Stimulated activated CD4-positive, alpha-beta T cell treated with anti-CD3 and anti-CD28 coated beads, TNF-alpha, amount 100 ng/mL, for 48 hours (primary cell): Measurements from ENCODE around the gene TAF4B.
"Not testable (repeated sequence)": the region's sequence is repeated elsewhere in the genome, so short reads cannot be mapped to it uniquely, and the experiment has no call there.

Experiments used
- DNase-seq, 3 donors: peaks; one replicate each; pipeline ENCODE4 v3.0.0-alpha.2; 2020; ENCODE audit warnings: low read depth in 3 of 3

The TAF4B gene

DNA sequence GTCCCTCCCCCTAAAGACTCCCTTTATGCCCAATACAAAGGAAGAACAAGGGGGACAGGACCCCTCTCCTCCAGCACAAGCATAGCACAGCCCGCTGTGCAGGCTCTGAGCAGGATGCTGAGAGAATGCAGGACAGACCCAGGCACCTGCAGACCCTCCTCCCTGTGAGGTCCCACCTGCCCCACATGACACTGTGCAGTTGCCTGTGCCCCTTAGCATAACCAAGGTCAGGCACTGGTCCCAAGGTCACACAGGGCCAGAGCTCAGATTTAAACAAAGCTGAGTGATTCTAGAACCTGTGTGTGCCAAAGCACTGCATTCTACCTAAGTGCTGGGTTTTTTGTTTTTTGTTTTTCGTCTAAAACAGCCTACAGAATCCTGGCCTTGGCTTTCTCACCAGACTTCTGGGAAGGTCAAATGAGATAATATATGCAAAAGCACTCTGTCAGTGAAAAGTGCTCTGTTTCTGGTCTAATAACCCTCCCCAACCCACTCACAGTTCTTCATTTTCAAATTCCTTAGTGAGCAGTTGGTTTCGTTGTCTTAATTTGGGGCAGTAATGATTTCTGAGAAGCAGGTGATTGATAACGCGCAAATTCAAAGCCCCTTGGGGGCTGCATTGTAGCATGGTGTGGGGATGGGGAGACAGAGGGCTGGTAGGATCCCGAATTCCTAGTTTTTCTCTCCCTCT is 196.4 kb downstream of the TAF4B start:
- DNase-seq = no peak

GRCh38 chr18:26424428-26425147 is 198.3 kb downstream of the TAF4B start:
- DNase-seq = no peak

- no peak for DNase-seq
Observed at GRCh38 chr18:26425148-26425531, 198.9 kb downstream of the TAF4B start.

DNA sequence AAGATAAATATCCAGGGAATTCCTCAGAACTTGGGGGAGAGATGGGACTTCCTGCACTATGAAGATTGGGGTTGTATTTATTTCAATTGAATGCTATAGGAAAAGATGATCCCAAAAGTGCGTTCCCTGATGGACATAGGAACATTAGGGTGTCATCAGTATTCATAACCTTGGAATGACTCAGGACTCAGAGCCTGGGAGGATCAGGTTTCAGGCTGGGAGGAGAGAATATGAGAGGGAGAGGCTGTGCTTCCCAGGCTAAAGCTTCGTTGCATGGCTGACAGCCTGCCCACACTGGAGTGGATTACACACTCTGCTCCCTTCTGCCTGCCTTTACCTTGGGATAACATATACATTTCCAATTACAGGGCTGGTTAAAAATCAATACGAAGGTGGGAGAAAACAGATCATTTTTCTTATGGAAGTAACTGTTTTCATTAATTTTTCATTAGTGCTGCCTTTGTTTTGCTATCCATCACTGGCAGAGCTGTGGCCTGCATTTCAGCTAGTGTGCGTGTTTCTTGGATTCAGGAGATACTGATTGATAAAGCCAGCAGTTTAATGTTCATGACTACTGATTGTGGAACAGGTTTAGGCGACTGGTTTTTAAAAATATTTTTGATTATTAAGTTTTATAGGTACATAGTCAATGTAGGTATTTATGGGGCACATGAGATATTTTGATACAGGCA is 203.4 kb downstream of the TAF4B start:
- no peak for DNase-seq

DNA sequence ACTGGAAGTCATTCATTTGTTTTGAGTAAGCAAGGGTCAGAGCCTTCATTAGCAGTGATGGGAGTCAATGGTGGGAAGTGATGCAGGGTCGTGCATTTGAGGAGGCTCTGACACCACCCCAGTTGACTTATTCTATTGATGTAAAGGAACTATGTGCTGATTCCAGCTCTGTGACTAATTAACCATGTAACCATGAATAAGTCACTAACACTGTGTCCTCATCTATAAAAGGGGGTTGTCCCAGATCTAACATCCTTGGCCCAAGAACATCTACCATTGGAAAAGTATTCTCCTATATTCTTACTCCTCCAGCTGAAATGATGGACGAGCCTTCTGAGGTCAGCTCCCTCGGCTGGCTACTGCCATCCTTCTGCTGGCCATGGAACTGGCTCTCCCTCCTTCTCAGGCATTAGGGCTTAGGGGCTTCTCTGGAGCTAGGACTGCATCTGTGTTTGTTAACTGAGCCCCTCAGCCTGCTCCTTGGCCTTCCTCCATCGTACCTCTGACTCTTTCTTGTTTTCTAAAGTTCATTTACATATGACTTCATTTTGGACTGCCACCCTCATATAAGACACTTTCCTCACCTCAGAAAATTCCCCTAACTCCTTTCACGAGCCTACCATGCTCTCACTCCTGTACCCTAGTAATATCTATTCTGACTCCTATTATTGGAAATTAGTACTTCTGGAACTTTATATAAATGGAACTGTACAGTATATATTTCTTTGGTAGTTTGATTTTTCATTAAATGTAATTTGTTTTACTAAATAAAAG is 206.6 kb downstream of the TAF4B start:
- DNase-seq = no peak

DNA sequence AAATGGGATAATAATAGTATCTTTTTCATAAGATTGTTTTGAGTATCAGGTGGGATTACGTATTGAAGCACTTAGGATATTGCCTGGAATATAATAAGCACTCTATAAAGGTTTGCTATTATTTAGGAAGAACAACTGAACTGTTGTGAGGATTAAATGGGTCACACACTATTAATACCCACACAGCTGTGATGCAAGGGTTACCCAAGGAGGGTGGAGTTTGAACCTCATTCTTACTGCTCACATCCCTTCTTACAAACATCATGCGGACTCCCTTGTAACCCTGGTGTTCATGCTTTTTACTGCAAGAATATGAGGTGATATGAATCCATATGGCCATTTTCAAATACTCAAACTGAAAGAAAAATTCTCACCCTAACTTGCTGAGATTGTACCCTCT is 208.6 kb downstream of the TAF4B start:
- DNase-seq = no peak

- no peak for DNase-seq
Observed at GRCh38 chr18:26435415-26436095, 209.3 kb downstream of the TAF4B start.

GRCh38 chr18:26436176-26437051 is 210.2 kb downstream of the TAF4B start:
- DNase-seq = no peak

- not testable (repeated sequence) for DNase-seq
Observed at GRCh38 chr18:26437634-26438033, 211.4 kb downstream of the TAF4B start.

- DNase-seq = no peak
Observed at GRCh38 chr18:26438980-26439379, 212.7 kb downstream of the TAF4B start.

- no peak for DNase-seq
Observed at GRCh38 chr18:26439537-26439936, 213.3 kb downstream of the TAF4B start.

GRCh38 chr18:26440644-26441043 is 214.4 kb downstream of the TAF4B start:
- DNase-seq = no peak
